Measurements from ENCODE around the gene RACGAP1. TPM values are rescaled to one million over a fixed set of nuclear protein-coding genes. Genes with fewer than 3 reads are reported as not detected.
A peak's percentile ranks its signal among the peaks of the same experiment; 100 is the strongest.

Gene RACGAP1
- total RNA-seq, 2 donors from 2014 or later, result 3.9 to 4.6 TPM

- Histone ChIP-seq H3K36me3 (replicated peaks in 1 of 2; ENCODE audit: insufficient read depth in 1 of 2, low read depth in 2 of 2) (no peaks in the 10 kb centered on the region), H3K9me3 (no peaks in the 10 kb centered on the region), H3K4me3 (no peak overlapping the region), H3K4me1 (peaks cover 26% of the 10 kb centered on the region), H3K27ac (no peak overlapping the region), H3K27me3 (no peaks in the 10 kb centered on the region)
- DNase-seq, result no peak
- ATAC-seq, result no peak
- intact Hi-C loops (cut with DNase I), result no loop called here
- no peak for TF ChIP-seq POLR2A (IDR thresholded peaks at IDR 0.05)
- TF ChIP-seq CTCF (IDR thresholded peaks at IDR 0.05), result no peak
- 80 to 81% methylated on average over 11 to 14 of the region's 14 CpGs for WGBS, 2 donors
Measured at GRCh38 chr12:49942921-49943624, 82.2 kb downstream of the RACGAP1 start.

- intact Hi-C loops (cut with DNase I), result no loop called here
Measured at GRCh38 chr12:49942512-49942893, 82.8 kb downstream of the RACGAP1 start.

GRCh38 chr12:49941556-49942511 is 83.5 kb downstream of the RACGAP1 start:
- 68 to 73% methylated on average over 10 to 13 of the region's 13 CpGs for WGBS, 2 donors
- Histone ChIP-seq H3K36me3 (replicated peaks in 1 of 2; ENCODE audit: insufficient read depth in 1 of 2, low read depth in 2 of 2) (no peaks in the 10 kb centered on the region), H3K4me3 (no peak overlapping the region), H3K9me3 (no peaks in the 10 kb centered on the region), H3K4me1 (peaks cover 36% of the 10 kb centered on the region), H3K27ac (no peak overlapping the region), H3K27me3 (no peaks in the 10 kb centered on the region)
- TF ChIP-seq CTCF (IDR thresholded peaks at IDR 0.05) (no peak), POLR2A (IDR thresholded peaks at IDR 0.05) (no peak)
- intact Hi-C loops (cut with DNase I), result no loop called here
- DNase-seq (no peak), ATAC-seq (no peak)

More at GRCh38 chr12:49942512-49942893, 82.8 kb downstream of the RACGAP1 start:
- Histone ChIP-seq H3K27ac (no peak overlapping the region), H3K4me1 (peaks cover 29% of the 10 kb centered on the region), H3K36me3 (replicated peaks in 1 of 2; ENCODE audit: insufficient read depth in 1 of 2, low read depth in 2 of 2) (no peaks in the 10 kb centered on the region), H3K4me3 (no peak overlapping the region), H3K27me3 (no peaks in the 10 kb centered on the region), H3K9me3 (no peaks in the 10 kb centered on the region)
- TF ChIP-seq POLR2A (IDR thresholded peaks at IDR 0.05) (no peak), CTCF (IDR thresholded peaks at IDR 0.05) (no peak)
- ATAC-seq (no peak), DNase-seq (no peak)
- WGBS, 2 donors, result 79 to 98% methylated on average over 3 of the region's 3 CpGs

- H3K27me3 ChIP-seq, result no peaks in the 10 kb centered on the region
- WGBS, 2 donors, result 80 to 100% methylated on average over 1 of the region's 1 CpG
- intact Hi-C loops (cut with DNase I), result no loop called here
- no peak for DNase-seq
- no peak for TF ChIP-seq CTCF (IDR thresholded peaks at IDR 0.05)
- no peak for TF ChIP-seq POLR2A (IDR thresholded peaks at IDR 0.05)
- peaks cover 28% of the 10 kb centered on the region for H3K4me1 ChIP-seq
- no peaks in the 10 kb centered on the region for H3K36me3 ChIP-seq (replicated peaks in 1 of 2; ENCODE audit: insufficient read depth in 1 of 2, low read depth in 2 of 2)
- no peaks in the 10 kb centered on the region for H3K9me3 ChIP-seq
- no peak overlapping the region for H3K4me3 ChIP-seq
- ATAC-seq, result peak; percentile 18
- peak overlapping the region in 3 of 4 donors; percentile 51 to 72 (median 61) for H3K27ac ChIP-seq
Measured at GRCh38 chr12:49939707-49940106, 85.6 kb downstream of the RACGAP1 start.
